GM15510 (cell line): ENCODE data around the gene CREG1.

Experiments
- POLR2A ChIP-seq: IDR thresholded peaks from 3 replicates; pipeline ENCODE4 v1.6.1; 2011; ENCODE audit warnings: borderline replicate concordance; ENCODE audit not compliant: insufficient read length; ENCODE audit errors: extremely low read depth

Gene CREG1

DNA sequence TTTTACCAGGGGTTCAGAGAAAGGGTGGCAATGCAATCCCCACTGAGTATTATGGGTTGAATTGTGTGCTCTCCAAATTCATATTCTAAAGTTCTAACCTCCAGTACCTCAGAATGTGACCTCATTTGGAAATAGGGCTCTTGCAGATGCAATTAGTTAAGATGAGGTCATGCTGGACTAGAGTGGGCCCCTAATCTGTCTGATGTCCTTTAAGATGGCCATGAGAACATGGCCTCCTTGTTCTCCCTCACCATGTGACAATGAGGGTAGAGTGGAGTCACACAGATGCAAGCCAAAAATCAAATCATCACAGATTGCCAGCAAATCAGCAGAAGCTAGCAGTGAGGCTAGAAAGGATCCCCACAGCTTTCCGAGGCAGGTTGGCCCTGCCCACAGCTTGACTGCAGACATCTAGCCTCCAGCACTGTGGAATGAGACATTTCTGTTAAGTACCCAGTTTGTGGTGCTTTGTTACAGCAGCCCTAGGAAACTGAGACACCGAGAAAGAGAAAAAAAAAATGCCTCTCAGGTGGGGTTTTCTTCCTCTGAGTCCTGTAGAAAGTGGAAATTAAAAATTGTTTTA, 25.5 kb upstream of the CREG1 start:
- TF ChIP-seq POLR2A, result no peak

DNA sequence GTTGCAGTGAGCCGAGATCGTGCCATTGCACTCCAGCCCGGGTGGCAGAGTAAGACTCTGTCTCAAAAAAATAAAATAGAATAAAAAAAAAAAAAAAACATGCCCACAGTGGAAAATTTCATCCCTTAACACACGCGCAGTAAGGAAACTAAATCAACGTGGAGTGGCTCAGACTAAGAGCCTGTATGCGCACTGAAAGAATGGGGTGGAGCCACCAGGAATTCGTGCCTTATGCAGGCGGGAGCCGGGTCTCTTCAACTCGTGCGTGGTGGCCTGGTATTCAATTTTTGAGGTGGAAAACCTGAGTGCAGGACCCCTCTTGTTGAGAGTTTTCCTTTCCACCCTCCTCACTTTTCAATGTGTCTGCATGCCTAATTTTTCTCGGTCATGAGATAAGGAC, 22.1 kb upstream of the CREG1 start:
- no peak for TF ChIP-seq POLR2A

DNA sequence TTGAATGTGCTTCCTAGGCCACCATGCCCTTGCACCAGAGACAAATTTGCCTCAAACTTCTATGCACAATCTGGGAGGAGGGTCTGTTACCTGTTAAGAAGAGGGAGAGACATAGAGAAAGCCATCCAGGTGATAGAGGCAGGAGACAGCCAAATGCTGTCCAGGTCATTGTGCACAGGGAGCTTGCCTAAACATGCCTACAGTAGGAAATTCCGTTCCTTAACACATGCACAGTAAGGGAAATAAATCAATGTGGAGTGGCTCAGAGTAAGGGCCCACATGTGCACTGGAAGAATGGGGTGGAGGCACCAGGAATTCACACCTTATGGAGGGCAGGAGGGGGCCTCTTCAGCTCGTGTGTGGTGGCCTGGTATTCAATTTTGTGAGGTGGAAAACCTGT, 19.5 kb upstream of the CREG1 start:
- TF ChIP-seq POLR2A, result no peak

DNA sequence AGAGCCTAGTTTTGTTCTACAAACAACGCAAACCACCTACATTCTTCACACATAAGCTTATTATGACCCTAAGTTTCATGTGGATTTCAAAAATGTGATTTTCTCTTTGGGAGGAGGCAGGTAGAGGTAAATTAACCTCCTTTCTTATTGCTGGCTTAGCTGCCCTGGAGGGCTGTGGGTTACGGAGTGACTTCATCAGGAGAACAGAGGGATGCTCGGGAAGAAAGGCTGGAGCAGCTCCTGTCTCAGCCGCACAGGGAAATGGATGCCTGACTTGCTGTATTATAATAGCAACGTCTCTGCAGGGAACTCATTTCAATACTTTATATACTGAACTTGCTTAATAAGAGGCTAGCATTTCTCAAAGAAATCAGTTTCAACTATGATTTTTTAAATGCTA, 14.1 kb upstream of the CREG1 start:
- no peak for TF ChIP-seq POLR2A

DNA sequence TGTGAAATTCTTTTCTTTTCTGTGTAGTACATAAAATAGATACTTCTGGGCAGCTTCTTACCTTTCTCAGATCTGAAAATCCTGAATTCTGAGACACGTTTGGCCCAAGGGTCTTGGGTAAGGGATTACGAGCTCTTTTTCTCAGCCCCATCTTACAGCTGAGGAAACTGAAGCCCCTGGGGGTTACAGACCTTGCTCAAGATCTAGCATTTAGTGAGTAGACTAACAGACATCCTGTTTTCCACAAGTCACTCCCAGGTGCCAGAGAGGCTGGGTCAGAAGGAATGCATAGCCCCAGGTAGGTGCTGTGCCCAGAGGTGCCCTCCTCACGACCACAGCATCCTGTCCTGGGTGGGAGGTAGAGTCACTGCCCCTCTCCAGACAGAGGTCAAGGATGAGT, 13.2 kb upstream of the CREG1 start:
- TF ChIP-seq POLR2A, result no peak

DNA sequence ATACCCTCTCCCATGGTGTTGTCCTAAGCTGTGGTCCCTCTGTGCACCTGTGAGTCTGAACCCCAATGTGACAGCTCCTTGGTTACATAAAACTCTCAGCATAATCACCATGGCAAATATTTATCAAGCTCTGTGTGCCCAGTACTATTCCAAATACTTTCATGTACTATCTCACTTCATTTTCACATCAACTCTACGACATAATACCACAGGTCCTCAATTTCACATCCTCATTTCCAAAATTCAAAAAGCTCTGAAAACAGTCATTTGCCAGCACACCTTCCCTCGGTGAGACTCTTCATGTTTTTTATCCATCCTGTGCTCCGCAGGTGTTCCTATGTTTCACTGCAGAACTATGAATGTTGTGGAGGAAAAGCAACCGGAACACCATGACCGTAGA, 12.4 kb upstream of the CREG1 start:
- no peak for TF ChIP-seq POLR2A

DNA sequence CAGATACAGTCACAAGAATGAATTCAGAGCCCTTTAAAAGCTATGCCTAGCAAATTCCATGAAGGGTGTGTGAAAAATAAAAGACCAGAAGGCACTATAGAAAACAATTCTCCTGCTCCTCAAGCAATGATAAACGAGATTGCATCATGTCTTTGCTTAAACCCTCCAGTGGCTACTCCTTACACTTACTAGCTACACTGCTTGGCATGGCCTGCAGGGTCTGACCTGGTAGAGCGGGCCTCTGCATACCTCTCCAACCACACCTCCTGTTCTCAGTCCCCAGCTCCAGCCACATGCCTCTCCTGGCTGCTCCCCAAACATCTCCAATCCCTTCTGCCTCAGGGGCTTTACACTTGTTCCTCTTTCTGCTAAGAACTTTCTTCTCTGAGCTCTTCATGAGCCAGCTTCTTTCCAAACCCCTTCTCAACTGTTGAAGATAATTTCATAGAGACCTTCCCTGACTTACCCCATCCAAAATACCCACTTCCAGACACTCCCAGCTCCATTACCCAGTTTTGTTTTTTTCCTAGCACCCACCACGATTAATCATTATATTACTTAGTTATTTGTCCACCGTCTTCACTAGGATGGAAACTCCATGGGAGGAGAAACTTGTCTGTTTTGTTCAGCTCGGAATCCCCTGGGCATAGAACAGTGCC, 11.2 kb upstream of the CREG1 start:
- no peak for TF ChIP-seq POLR2A

DNA sequence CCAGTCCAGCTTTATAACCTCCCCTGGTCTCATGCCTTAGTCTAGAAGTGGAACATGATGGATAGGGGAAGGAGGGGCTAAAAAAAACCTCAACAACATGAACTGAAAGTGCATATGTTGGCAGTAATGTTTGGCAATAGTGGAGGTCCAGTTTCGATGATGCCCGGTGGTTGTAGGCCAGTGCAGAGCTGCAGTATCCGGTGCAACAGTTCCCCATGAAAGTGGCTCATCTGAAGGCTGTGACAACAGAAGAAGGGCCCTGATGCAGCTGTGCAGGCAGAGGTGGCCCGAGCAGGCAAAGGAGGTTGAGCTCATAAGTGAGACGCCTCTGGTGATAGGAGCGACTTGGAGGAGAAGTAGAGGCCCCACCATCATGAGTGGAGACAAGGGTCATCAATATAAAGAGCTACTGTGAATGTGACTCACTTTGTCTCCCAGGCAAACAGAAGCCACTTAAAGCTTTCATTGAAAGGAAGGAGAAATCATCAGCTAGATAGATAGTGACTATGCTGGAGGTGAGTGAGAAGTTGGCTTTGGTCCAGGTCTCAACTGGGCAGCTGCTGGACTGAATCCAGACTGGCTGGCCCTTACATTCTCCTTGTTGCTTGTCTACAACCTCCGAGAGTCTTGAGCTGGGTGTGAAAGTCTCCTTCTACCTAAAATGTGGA, 10.2 kb upstream of the CREG1 start:
- TF ChIP-seq POLR2A, result no peak

DNA sequence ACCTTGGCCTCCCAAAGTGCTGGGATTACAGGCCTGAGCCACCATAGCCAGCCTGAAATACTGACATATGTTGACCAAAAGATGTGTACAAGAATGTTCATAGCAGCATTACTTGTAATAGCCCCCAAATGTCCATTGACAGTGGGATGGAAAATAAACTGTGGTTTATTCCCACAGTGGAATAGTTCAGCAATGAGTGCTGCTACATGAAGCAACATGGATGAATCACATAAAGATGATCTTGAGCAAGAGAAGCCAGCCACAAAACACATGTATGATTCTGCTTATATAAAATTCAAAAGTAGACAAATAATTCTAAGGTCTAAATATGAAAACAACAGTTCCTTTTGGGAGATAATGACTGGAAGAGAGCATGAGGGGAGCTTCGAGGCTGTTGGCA, 9.1 kb upstream of the CREG1 start:
- TF ChIP-seq POLR2A, result no peak

DNA sequence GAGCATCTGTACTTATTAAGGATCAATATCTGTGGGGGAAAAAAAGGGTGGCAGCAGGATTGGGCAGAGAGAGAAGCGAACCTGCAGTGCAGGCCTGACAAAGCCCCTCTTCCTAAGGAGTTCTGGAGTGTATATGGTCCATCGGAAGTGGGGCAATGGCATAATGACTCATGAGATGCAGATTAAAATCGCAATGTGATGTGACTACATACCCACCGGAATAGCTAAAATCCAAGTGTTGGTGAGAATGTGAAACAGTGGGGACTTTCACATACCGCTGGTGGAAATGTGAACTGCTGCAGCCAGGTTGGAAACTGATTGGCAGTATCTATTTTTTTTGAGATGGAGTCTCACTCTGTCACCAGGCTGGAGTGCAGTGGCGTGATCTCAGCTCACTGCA, 8.2 kb upstream of the CREG1 start:
- TF ChIP-seq POLR2A, result no peak

DNA sequence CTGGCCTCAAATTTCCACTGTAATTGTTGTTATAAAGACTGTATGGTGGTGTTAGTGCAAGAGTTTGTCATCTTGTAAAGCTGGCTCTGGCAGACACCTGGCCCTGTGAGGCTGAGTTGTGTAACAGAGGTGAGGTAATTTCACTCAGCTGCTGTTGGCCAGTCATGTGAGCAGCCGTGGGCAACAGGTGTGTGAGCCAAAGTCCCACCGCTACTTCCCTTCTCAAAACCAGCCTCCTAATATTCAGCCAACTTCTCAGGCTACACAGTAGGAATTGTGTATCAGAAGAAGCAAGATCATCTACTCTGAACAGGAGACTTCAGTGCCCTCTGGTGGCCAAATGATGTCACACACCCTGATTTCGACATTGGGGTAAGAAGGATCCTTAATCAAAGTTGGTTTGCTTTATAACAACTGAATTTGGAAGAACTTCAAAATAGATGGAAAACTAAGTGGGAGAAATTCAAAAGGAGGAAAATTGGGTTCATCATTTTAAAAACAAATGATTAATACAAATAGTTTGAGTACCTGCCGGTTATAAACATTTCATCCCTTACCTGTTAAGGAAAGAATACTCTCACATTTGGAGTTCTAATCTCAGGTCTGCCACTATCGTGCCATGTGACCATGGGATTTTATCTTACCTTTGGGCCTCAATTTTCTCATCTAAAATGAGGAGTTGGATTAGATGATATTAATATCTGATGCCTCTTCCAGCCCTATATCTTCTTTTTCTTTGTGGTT, 2.6 kb upstream of the CREG1 start:
- TF ChIP-seq POLR2A, result no peak

DNA sequence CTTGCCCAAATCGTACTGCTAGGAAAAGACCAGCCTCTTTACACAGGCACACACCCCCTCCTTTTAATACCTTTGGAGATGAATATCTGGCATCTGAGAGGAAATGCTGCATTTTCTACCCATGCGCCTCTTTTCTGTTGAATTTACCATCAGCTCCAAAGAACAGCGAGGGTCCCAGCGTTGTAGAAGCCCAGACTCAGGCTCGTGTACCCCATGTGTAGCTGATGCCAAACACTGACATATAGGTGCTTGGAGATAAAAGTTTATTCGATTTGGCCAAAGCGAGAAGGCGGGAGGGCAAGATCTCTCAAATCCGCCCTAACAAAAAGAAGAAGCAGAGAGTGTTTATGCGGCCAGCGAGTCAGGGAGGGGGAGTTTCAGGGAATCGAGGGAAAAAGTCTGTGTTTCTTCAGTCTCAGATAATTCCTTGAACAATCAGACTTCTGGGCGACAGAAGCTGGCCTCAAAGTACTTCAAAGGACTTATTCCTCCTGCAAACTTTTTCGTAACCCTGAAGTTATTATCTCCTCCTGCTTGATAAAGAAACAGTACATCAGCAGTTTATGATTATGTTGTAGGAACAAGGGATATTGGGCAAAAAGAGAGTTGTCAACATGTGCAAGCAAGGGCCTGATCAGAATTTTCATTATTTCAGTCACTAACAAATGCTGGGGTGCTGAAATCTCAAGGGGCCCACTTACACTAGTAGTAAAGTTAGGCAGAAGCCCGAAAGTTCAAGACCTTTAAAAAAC, 642 bp upstream of the CREG1 start:
- TF ChIP-seq POLR2A, result no peak

DNA sequence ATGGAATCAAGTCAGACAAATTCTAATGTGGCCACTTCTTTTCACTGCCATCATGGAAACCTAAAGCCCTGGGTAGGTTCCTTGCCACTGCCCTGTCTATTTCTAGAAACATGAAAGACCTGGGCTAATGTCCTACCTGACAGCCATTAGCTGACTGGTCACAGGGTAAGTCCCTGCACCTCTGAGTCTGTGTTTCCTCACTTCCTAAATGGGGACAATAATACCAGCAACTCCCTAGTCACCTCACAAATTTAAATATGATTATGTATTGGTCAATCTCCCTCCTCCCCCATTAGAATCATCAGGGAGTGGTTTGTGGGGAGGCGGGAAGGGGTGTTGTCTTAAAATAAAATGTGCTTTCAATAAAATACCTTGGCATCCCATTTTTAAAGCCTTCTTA, 2.2 kb downstream of the CREG1 start:
- TF ChIP-seq POLR2A, result no peak

DNA sequence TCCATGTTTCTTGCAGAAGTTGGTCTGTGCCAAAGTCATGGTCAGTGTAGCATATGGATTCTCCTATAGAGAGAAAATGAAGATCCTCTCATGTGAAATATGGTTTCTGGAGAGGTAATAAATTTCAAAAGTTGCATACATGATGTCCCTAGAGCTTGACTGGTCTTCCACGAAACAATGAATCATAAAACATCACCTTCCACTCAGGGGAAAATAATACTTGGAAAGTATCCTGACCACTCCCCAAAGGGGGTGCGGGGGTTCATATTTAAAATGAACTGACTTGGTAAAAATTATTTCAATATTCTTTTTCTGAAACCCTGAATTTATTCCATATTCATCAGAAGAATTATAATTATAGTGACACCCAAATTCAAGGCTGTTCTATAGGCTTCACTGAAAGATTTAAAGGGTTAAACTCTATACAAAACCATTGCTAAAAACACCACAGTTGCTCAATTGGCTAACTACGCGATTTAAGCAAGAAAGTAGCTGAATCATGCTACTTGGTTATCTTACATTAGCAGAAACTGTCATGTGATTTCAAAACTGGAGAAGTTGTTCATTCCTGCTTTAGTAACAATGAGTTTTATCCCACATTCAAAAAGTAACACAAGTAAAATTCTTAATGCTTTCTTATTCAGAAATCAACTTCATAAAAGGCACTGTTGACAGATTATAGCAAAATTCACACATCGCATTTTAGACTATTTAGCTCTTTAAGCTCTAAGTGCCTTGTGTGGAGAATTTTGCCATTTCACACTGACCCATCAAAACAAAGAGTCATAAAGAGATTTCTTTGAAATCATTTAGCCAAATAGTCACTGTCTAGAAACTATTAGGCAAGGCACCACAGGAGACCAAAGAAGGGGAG, 5.3 kb downstream of the CREG1 start:
- no peak for TF ChIP-seq POLR2A
